ENCODE data around the gene IPPK. TPM values are rescaled to one million over a fixed set of nuclear protein-coding genes. Genes with fewer than 3 reads are reported as not detected.

The IPPK gene
- total RNA-seq, 2 experiments from 2014 or later: 9.4 to 9.7 TPM

DNA sequence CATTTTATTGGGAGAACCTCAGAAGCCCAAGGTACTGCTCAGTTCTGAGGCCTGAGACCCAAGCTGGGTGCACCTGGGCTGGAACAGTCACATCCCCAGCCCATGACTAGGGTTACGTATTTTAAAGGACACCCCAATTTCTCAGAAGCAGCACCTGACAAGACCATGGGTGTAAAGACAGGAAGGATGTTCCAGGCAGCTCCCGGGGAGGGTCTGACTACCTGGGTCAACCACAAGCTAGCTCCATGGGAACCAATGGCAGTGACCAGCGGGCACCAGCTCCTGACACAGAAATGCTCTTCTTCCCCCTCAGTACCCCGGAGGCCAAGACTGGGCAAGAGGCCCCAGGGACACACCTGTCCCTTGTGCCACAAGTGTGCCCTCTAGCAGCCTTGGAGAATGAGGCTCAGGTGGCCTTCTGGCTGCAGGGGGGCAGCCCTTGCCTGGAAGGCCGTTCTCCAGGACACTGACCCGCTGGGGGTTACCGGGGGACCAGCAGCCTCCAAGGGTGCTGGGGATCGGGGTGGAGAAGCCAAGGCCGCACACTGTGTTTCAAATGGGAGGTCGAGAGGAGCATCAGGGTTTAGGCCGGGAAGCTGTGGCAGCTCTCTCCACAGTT lies 52.6 kb downstream of the IPPK start:
- Mint-ChIP-seq H3K4me3 (no peak overlapping the region), H3K27ac (no peak overlapping the region), H3K36me3 (peaks cover 5% of the 10 kb centered on the region), H3K27me3 (no peaks in the 10 kb centered on the region), H3K4me1 (no peaks in the 10 kb centered on the region), H3K9me3 (no peaks in the 10 kb centered on the region)
- POLR2A ChIA-PET: no interaction called here
- DNase-seq: no peak
- ATAC-seq (ENCODE audit: low read depth): no peak

DNA sequence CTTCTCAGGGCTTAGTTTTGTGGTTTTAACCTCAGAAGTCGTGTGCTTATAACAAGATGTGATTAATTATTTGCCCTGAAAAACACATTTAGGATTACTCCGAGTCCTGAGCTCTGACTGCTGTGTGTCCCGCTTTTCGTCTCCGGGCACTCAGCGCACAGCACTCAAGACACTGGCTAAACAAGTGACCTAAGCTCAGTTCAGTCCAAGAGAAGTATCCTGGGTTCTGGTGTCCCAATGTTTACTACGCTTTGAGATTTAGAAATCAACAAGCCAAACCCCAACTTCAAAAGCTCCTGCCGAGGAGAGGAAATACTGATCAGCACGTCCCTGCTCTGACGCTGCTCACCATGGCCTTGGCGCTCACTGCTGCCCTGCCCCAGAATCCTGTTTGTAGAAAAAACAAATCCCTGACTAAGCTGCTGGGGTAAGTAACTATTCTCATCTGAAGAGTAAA lies 53.2 kb downstream of the IPPK start:
- DNase-seq: no peak
- no peak overlapping the region for H3K4me3 Mint-ChIP-seq
- no peaks in the 10 kb centered on the region for H3K4me1 Mint-ChIP-seq
- no peak overlapping the region for H3K27ac Mint-ChIP-seq
- no peak for ATAC-seq (ENCODE audit: low read depth)
- peaks cover 5% of the 10 kb centered on the region for H3K36me3 Mint-ChIP-seq
- no peaks in the 10 kb centered on the region for H3K9me3 Mint-ChIP-seq
- H3K27me3 Mint-ChIP-seq: no peaks in the 10 kb centered on the region
- POLR2A ChIA-PET: no interaction called here

DNA sequence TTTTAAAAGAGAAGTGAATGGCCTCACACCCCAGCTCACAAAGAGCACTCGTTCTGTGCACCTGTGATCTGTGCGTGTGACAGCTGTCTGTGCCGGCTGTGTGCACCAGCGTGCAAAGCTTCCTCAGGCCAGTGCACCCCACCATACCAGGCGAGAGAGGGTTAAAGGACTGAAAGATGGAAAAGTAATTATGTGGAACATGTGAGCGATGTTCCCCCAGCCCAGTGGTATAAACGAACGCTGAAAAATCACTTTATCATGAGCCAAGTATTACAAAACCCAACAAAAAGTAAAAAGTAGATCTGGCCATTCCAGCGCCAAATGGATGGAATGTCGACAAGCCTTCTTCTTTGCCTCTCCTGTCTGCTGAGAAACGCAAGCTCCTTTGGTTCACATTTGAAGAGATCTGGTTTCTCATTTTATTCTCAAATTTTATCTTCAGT lies 53.7 kb downstream of the IPPK start:
- no peak for ATAC-seq (ENCODE audit: low read depth)
- no peaks in the 10 kb centered on the region for H3K4me1 Mint-ChIP-seq
- POLR2A ChIA-PET: no interaction called here
- no peaks in the 10 kb centered on the region for H3K9me3 Mint-ChIP-seq
- H3K27ac Mint-ChIP-seq: no peak overlapping the region
- no peak for DNase-seq
- peaks cover 8% of the 10 kb centered on the region for H3K36me3 Mint-ChIP-seq
- H3K27me3 Mint-ChIP-seq: no peaks in the 10 kb centered on the region
- H3K4me3 Mint-ChIP-seq: no peak overlapping the region

DNA sequence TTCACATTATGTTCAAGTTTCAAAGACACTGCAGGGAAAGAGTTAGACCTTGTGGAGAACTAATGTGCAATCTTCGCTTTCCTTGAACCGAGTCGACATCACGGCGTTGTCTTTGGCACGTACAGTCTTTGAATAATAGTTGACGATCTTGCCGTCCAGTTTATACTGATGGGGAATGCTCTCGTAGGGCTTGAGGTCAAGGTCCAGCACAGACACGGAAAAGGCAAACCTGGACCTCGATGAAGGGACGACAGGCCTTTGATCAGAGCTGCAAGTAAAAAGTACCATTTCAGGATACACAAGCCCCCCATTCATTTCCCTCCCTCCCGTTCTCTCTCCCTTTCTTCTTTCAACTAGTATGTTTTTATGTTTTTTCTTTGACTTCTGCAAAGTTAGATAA lies 54.1 kb downstream of the IPPK start:
- Mint-ChIP-seq H3K4me3 (no peak overlapping the region), H3K36me3 (peaks cover 8% of the 10 kb centered on the region), H3K9me3 (no peaks in the 10 kb centered on the region), H3K27me3 (no peaks in the 10 kb centered on the region), H3K4me1 (no peaks in the 10 kb centered on the region), H3K27ac (no peak overlapping the region)
- POLR2A ChIA-PET: no interaction called here
- DNase-seq: no peak
- ATAC-seq (ENCODE audit: low read depth): no peak

DNA sequence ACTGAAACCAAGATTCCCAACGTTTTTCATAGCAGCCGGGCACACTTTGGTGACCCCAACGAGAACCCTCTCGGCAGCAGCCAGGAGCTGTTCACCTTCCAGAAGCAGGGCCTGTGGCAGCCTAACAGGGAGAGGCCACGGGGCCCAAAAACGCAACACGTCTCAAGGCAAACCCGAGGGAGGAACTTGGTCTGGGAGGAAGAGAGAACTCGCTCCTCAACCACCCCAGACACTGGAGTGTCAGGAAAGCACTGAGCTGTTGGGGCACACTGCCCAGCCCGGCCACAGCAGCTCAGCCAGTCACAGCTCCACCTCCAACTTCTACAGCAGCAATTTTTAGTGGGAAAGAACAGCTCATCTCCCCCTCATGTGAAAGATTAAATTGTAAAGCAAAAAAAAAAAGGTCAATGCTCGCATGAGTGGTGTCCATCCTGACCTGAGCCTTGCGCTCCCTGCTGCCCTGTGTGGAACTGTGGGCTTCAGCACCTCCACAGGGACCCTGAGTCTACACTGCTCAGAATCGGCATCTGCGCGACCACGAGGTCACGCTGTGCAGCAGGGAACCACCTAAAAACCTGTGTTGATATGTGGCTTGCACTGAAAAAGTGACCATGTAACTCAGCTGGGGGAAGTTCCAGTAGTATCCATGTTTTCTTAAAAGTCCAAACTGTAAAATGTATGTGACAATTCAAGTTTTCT lies 55.0 kb downstream of the IPPK start:
- Mint-ChIP-seq H3K36me3 (peaks cover 8% of the 10 kb centered on the region), H3K27ac (no peak overlapping the region), H3K9me3 (no peaks in the 10 kb centered on the region), H3K4me1 (no peaks in the 10 kb centered on the region), H3K27me3 (no peaks in the 10 kb centered on the region), H3K4me3 (no peak overlapping the region)
- DNase-seq (no peak), ATAC-seq (ENCODE audit: low read depth) (no peak)
- POLR2A ChIA-PET: no interaction called here

DNA sequence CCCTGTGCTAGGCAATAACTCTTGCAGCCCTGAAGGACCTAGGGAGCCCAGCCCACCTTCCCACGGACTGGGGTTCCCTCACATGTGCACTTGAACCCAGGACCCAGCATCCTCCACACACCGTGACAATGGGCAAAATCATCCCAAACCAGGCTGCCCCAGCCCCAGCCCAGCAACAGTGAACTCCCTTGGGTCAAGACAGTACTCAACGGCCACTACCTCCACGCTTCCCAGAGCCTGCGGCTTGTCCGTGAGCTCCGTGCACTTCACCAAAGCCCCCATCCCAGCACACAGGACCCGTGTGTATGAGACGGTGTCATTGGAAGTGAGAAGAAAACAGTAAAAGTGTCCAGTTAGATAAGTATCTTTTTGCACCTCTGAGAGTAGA lies 55.8 kb downstream of the IPPK start:
- Mint-ChIP-seq H3K27ac (no peak overlapping the region), H3K4me1 (no peaks in the 10 kb centered on the region), H3K27me3 (no peaks in the 10 kb centered on the region), H3K36me3 (peaks cover 8% of the 10 kb centered on the region), H3K9me3 (no peaks in the 10 kb centered on the region), H3K4me3 (no peak overlapping the region)
- POLR2A ChIA-PET: no interaction called here
- ATAC-seq (ENCODE audit: low read depth): no peak
- DNase-seq: no peak

DNA sequence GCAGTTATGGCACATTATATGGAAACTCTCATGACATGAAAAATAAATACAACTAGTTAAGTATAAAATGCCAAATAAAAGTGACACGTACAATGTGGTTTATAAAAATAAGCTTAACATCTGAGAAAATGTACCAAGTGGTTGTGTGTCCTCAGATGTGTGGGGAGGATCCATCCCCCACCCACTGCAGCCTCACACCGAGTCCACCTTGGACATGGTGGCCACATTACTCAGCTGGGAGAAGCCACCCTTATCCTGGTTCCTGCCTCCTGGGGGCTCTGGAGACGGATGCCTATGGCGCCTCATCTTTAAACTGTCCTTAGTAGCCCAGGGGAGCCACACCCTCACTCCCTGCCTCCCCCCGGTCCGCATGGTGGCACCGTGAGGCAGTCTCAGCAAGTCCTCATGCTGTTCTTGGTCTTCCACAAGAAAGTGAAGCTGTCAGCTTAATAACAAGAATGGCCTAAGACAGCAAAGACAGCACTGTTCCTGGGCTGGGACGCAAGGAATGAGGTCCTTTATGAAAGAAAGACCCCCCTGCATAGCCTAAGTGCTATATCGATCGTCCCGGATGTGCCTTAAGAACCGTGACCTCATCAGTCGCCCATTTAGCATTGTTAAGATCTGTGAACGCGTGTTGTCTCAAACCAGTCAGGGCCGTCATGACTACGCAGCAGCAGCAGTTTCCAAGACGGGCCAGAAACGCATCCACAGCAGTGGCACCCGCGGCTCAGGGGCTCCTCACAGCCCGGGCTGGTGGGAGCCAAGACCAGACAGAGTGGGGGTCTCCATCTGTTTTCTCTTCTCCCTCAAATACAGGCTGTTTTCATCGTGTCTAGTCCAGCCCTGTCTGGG lies 56.4 kb downstream of the IPPK start:
- Mint-ChIP-seq H3K27me3 (no peaks in the 10 kb centered on the region), H3K9me3 (no peaks in the 10 kb centered on the region), H3K4me1 (no peaks in the 10 kb centered on the region), H3K4me3 (no peak overlapping the region), H3K27ac (no peak overlapping the region), H3K36me3 (peaks cover 8% of the 10 kb centered on the region)
- POLR2A ChIA-PET: no interaction called here
- no peak for DNase-seq
- no peak for ATAC-seq (ENCODE audit: low read depth)

DNA sequence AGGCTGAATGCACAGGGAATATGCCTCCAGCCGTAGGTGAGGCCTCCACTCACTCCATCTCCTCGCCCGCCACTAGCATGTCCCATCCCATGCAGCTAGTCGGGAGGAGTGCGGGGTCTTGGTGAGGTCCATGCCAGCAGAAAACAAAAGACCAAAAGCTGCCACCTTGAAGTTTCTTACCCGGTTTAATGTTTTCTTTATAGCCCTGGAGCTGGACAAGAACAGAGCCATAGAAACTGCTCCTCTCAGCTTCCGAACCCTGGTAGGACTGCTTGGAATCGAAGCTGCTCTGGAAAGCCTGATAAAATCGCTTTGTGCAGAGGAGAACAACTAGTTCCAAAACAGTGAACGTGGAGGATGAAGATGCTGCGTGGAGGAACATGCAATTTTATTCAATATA lies 57.1 kb downstream of the IPPK start:
- no peak overlapping the region for H3K27ac Mint-ChIP-seq
- POLR2A ChIA-PET: no interaction called here
- peaks cover 8% of the 10 kb centered on the region for H3K36me3 Mint-ChIP-seq
- DNase-seq: no peak
- no peak for ATAC-seq (ENCODE audit: low read depth)
- no peaks in the 10 kb centered on the region for H3K27me3 Mint-ChIP-seq
- H3K4me1 Mint-ChIP-seq: no peaks in the 10 kb centered on the region
- no peak overlapping the region for H3K4me3 Mint-ChIP-seq
- no peaks in the 10 kb centered on the region for H3K9me3 Mint-ChIP-seq

DNA sequence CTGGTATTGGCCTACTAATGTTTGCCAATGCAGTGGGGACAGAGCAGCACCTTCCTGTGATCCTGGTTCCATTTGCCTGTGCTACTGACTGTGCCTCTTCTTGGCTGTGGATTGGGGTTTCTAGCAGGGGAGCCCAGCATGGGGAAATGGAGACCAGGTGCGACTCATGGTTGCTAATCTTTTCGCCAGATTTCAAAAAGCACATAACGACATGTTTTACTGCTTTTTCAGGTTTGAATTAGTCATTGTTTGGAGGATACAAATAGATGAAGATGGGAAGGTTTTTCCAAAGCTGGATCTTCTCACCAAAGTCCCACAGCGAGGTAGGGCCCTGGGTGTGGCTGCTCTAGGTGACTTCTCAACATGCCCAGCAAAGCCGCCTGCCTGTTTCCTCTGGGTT lies 57.6 kb downstream of the IPPK start:
- no peaks in the 10 kb centered on the region for H3K27me3 Mint-ChIP-seq
- H3K4me1 Mint-ChIP-seq: no peaks in the 10 kb centered on the region
- DNase-seq (no peak), ATAC-seq (ENCODE audit: low read depth) (no peak)
- no peak overlapping the region for H3K27ac Mint-ChIP-seq
- POLR2A ChIA-PET: no interaction called here
- no peaks in the 10 kb centered on the region for H3K9me3 Mint-ChIP-seq
- no peak overlapping the region for H3K4me3 Mint-ChIP-seq
- peaks cover 8% of the 10 kb centered on the region for H3K36me3 Mint-ChIP-seq

DNA sequence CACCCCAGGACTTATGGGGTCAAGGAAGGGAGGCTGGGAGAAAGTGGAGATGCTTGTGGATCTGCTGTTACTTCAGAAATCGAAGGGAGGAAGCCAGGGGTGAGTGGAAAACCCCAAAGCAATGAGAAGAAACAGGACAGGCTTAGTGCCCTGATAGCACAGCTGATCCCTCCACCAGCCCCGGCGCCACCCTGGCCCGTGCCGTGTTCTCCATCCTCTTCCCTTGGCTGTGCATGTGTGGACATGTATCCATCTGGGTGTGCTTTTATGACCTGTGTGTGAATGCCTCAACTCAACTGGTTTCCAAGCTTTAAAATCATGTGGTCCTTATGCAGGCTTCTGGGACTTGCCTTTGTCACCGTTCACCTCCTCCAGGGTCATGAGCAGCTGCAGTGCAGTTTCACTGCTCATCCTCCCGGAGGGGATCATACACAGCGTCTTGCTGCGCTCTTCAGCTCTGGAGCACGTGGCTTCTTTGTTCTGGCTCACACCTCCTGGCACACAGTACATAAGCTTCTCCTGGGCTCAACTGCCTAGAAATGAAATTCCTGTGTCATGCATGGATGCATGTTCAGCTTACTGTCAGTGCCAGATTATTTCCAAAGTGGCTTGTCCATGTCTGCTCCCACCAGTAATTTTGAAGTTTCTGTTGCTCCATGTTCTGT lies 58.2 kb downstream of the IPPK start:
- H3K4me1 Mint-ChIP-seq: no peaks in the 10 kb centered on the region
- no peak overlapping the region for H3K4me3 Mint-ChIP-seq
- H3K27ac Mint-ChIP-seq: no peak overlapping the region
- DNase-seq (no peak), ATAC-seq (ENCODE audit: low read depth) (no peak)
- no peaks in the 10 kb centered on the region for H3K27me3 Mint-ChIP-seq
- POLR2A ChIA-PET: no interaction called here
- peaks cover 8% of the 10 kb centered on the region for H3K36me3 Mint-ChIP-seq
- no peaks in the 10 kb centered on the region for H3K9me3 Mint-ChIP-seq

DNA sequence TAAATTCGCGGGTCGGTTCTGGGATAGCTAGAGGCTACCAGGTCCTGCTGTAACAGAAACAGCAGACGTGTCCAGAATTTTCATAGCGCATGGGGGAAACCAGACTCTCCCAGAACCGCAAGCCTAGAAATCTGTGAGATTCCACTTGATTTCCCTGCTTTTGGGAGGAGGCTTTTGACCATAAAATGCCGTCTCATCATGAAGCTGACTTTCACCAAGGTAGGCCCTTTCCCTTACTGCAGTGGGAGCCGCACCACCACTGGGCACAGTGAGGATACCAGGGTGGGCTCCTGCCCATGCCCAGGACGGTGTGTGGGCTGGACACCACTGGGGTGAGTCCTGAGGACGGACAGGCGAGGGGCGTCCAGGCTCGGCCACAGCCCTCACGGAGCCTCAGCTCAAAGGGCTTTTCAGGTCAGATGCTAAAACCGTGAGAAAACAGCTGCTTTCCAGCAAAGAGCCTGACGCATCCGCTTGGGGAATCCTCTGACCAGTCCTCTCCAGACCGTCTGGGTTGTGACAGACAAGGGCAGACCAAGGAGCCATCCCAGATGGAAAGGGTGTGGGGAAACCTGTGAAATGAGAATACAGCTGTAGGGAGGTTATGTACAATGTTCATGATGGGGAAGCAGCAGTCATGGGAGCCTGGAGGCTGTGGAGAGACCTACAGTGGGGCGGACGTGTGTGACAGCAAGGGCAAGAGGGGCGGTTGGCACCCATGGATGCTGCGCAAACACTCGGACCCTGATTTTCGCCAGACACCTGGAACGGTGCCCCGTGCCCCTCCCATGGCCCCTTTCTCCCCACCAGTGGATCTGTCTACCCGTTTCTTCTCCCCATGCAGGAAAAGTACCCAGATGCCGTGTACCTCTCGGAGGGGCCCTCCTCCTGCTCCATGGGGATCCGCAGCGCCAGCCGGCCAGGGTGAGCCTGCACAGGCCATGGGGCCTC lies 59.2 kb downstream of the IPPK start:
- no peak for DNase-seq
- H3K27ac Mint-ChIP-seq: no peak overlapping the region

DNA sequence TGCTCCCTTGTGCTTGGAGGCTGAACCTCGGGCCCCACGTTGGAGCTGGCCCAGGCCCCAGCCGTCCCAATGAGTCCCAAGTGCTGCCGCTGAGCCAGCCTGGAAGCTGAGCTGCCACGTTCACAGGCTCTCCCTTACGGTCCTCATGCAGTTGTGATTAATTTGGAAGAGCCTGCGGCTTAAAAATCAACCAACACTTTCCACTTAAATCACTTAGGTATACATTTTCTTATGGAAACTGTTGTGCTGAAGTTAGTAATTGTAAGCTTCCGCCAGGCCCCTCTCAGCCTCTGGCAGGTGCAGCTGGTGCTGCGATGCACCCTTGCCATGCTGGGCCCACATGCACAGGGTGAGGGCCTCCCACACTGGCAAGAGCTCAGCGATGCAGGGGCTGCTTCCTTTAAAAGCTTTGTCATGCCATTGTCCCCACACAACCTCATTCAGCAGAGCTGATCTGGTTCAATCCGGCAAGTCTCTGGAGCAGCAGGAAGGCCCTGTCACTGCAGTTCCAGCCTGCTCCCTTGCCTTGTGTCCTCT lies 61.0 kb downstream of the IPPK start:
- H3K36me3 Mint-ChIP-seq: peaks cover 9% of the 10 kb centered on the region
- no peak overlapping the region for H3K4me3 Mint-ChIP-seq
- no peak overlapping the region for H3K27ac Mint-ChIP-seq
- H3K4me1 Mint-ChIP-seq: no peaks in the 10 kb centered on the region
- no peak for ATAC-seq (ENCODE audit: low read depth)
- H3K9me3 Mint-ChIP-seq: no peaks in the 10 kb centered on the region
- no peaks in the 10 kb centered on the region for H3K27me3 Mint-ChIP-seq
- no peak for DNase-seq
- POLR2A ChIA-PET: no interaction called here

More for the DNA sequence above, 59.2 kb downstream of the IPPK start:
- no peaks in the 10 kb centered on the region for H3K9me3 Mint-ChIP-seq
- H3K4me3 Mint-ChIP-seq: no peak overlapping the region
- POLR2A ChIA-PET: no interaction called here
- H3K4me1 Mint-ChIP-seq: no peaks in the 10 kb centered on the region
- no peak for ATAC-seq (ENCODE audit: low read depth)
- peaks cover 3% of the 10 kb centered on the region for H3K36me3 Mint-ChIP-seq
- H3K27me3 Mint-ChIP-seq: no peaks in the 10 kb centered on the region

Data from activated naive CD8-positive, alpha-beta T cell treated with anti-CD3 and anti-CD28 coated beads, Interleukin-2, amount 10 ng/mL, durations not matched to agents 7 days and 5 days (primary cell).